Activated B cell treated with CpG ODN at 0.5 μM for 24 hours (primary cell): ENCODE data around the gene STAT4. TPM values are rescaled to one million over a fixed set of nuclear protein-coding genes. Genes with fewer than 3 reads are reported as not detected.

ENCODE experiments used
- ATAC-seq: fragments of 200-7000 bp; cut with Tn5 transposase; one replicate; pipeline ENCODE4 v1.10.0; 2021; ENCODE audit warnings: low read depth, mild to moderate bottlenecking, moderate library complexity
- CTCF ChIA-PET: fragments of 350-600 bp; sonication (Branson Sonifier 250); formaldehyde crosslinking; loops from one replicate; lab custom pipeline; 2021; ENCODE audit warnings: antibody characterized with exemption; lab: Charles Lee
- POLR2A ChIA-PET: fragments of 350-600 bp; sonication (Branson Sonifier 250); formaldehyde crosslinking; loops from one replicate; lab custom pipeline; 2021; ENCODE audit warnings: antibody characterized with exemption; lab: Charles Lee
- DNase-seq: peaks from one replicate; pipeline ENCODE4 v3.0.0; 2022
- H3K27ac Mint-ChIP-seq: one replicate; pipeline ENCODE4 v1.8.0; 2020; ENCODE audit warnings: mixed read lengths
- H3K27me3 Mint-ChIP-seq: one replicate; pipeline ENCODE4 v1.8.0; 2021; ENCODE audit warnings: mixed read lengths
- H3K36me3 Mint-ChIP-seq: one replicate; pipeline ENCODE4 v1.8.0; 2021; ENCODE audit warnings: low read depth, mixed read lengths
- H3K4me1 Mint-ChIP-seq: one replicate; pipeline ENCODE4 v1.8.0; 2021; ENCODE audit warnings: mixed read lengths
- H3K4me3 Mint-ChIP-seq: one replicate; pipeline ENCODE4 v1.8.0; 2020; ENCODE audit warnings: mild to moderate bottlenecking, mixed read lengths
- H3K9me3 Mint-ChIP-seq: one replicate; pipeline ENCODE4 v1.8.0; 2020; ENCODE audit warnings: mixed read lengths
- intact Hi-C: fragments of 100-400 bp; cut with micrococcal nuclease; formaldehyde crosslinking; loops from one replicate; pipeline ENCODE4 v1.15.1; 2024
- total RNA-seq: library from RNA; stranded (reverse); gene quantifications from 2 replicates; pipeline ENCODE4 v1.2.3, GENCODE V29; 2022
- TF ChIP-seq, protein P1 (sequence below): fragments of 200-600 bp; IDR thresholded peaks from one replicate; pipeline ENCODE4 v1.8.0; 2022; ENCODE audit warnings: antibody characterized with exemption, mild to moderate bottlenecking

The STAT4 gene
- total RNA-seq, 1 donor from 2014 or later: 16.5 TPM

DNA sequence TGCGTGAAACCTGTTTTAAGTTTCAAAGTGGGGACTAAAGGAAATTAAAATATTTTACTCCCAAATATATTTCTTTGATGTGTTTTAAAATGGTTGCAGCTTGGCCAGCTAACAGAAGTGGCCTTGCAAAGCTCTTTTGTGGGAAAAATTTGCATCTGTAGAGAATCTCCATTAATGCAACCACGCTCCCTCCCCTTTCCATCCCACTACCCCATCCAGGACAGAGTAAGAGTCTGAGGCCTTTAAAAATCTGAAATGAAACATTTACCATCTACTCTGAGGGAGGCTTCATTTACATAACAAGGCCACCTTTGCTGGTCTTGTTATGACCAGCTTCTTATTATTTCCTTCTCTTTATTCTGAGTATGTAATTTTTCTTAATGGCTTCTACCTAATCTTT lies 63.5 kb downstream of the STAT4 start:
- no peak overlapping the region for H3K4me3 Mint-ChIP-seq
- ChIA-PET POLR2A (no interaction called here), CTCF (no interaction called here)
- H3K4me1 Mint-ChIP-seq: no peaks in the 10 kb centered on the region
- H3K27ac Mint-ChIP-seq: no peak overlapping the region
- DNase-seq (no peak), ATAC-seq (no peak)
- intact Hi-C loops: no loop called here
- TF ChIP-seq, protein P1, sequence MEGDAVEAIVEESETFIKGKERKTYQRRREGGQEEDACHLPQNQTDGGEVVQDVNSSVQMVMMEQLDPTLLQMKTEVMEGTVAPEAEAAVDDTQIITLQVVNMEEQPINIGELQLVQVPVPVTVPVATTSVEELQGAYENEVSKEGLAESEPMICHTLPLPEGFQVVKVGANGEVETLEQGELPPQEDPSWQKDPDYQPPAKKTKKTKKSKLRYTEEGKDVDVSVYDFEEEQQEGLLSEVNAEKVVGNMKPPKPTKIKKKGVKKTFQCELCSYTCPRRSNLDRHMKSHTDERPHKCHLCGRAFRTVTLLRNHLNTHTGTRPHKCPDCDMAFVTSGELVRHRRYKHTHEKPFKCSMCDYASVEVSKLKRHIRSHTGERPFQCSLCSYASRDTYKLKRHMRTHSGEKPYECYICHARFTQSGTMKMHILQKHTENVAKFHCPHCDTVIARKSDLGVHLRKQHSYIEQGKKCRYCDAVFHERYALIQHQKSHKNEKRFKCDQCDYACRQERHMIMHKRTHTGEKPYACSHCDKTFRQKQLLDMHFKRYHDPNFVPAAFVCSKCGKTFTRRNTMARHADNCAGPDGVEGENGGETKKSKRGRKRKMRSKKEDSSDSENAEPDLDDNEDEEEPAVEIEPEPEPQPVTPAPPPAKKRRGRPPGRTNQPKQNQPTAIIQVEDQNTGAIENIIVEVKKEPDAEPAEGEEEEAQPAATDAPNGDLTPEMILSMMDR: no peak
- H3K36me3 Mint-ChIP-seq: no peaks in the 10 kb centered on the region
- H3K27me3 Mint-ChIP-seq: peaks cover 10% of the 10 kb centered on the region
- peaks cover 4% of the 10 kb centered on the region for H3K9me3 Mint-ChIP-seq

DNA sequence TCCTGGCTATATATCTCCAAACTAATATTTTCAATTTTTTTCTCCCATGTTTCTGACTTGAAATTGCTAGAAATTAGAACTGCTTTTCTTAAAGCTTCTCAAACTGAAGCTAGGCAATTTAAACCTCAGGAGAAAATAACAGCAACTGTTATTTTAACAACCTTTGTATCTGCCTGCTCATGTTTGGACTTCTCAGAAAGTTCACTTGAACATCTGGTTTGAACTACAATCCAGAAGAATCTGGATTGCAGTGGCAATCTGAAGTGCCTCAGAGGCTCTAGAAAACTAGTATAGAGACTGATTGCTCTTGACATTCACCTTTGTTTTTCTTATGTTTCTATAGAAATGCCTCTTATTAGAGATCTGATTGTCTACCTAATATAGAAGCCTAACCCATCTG lies 64.1 kb downstream of the STAT4 start:
- Mint-ChIP-seq H3K27ac (no peak overlapping the region), H3K36me3 (no peaks in the 10 kb centered on the region), H3K4me1 (no peaks in the 10 kb centered on the region), H3K4me3 (no peak overlapping the region), H3K9me3 (peaks cover 4% of the 10 kb centered on the region), H3K27me3 (peaks cover 10% of the 10 kb centered on the region)
- TF ChIP-seq, protein P1: no peak
- no peak for ATAC-seq
- intact Hi-C loops: no loop called here
- POLR2A ChIA-PET: no interaction called here
- DNase-seq: no peak
- CTCF ChIA-PET: no interaction called here

DNA sequence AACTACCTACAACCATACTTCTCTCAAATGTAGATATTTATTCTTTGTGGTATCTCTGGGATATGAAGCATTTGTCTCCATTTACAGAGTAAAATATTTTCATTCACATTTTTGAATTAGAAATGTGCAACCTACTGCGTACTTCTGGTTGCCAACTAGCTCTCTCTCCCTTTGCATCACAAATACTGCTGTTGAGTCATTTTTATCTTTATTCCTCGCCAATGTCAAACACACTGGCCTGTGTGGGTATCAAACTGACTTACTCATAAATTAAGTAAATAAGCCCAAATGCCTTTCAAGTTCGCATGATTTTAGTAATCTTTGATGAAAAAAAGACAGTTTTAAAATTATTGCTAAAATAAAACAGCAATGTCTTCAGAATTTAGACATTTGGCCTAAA lies 67.3 kb downstream of the STAT4 start:
- Mint-ChIP-seq H3K27ac (no peak overlapping the region), H3K4me3 (no peak overlapping the region), H3K36me3 (no peaks in the 10 kb centered on the region), H3K9me3 (peaks cover 7% of the 10 kb centered on the region), H3K4me1 (no peaks in the 10 kb centered on the region), H3K27me3 (peaks cover 11% of the 10 kb centered on the region)
- TF ChIP-seq, protein P1: no peak
- intact Hi-C loops: no loop called here
- ChIA-PET POLR2A (no interaction called here), CTCF (no interaction called here)
- no peak for DNase-seq
- no peak for ATAC-seq

DNA sequence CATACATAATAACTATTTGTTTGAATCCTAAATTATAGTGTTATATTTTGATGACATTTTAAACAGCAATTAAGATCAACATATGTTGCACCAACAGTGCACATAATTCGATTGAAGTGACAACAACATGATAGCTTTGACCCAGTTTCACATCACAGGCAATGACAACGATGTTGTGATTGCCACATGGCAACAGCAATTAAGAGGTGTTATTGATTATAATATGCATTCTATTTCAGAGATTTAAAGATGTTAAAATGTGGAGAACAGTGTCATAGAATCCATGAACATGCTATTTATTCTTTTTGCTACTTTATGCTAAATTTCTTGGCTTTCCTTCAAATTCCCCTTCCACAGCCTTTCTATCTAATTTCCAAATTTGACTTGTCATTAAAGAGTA lies 68.5 kb downstream of the STAT4 start:
- H3K27me3 Mint-ChIP-seq: peaks cover 11% of the 10 kb centered on the region
- intact Hi-C loops: no loop called here
- H3K27ac Mint-ChIP-seq: no peak overlapping the region
- no peak for ATAC-seq
- no peak for DNase-seq
- CTCF ChIA-PET: no interaction called here
- no peak overlapping the region for H3K4me3 Mint-ChIP-seq
- peaks cover 7% of the 10 kb centered on the region for H3K9me3 Mint-ChIP-seq
- POLR2A ChIA-PET: no interaction called here
- no peaks in the 10 kb centered on the region for H3K36me3 Mint-ChIP-seq
- TF ChIP-seq, protein P1: no peak
- peaks cover 2% of the 10 kb centered on the region for H3K4me1 Mint-ChIP-seq

DNA sequence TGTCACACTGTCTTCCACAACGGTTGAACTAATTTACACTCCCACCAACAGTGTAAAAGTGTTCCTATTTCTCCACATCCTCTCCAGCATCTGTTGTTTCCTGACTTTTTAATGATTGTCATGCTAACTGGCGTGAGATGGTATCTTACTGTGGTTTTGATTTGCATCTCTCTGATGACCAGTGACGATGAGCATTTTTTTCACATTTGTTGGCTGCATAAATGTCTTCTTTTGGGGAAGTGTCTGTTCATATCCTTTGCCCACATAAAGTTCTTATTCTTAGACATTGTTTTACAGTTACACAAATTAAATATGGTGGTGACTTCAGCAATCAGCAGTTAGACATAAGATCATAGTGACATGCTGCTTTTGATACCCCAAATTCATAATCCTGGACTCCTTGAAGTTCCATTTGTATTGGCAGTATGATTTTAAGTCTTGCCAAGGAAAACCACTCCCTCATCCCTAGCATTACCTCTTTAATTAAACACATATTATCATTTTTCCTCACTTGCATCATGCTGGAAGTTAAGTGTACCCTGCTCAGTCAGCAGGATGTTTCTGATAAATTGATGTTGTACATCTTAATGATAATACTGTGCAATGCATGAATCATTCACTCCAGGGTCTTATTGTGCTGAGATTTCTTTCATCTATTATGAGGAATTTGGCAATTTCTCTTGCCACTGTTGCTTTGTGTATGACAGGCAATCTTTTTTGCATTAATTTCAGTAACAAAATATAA lies 69.2 kb downstream of the STAT4 start:
- ATAC-seq: no peak
- Mint-ChIP-seq H3K9me3 (peaks cover 6% of the 10 kb centered on the region), H3K27me3 (peaks cover 11% of the 10 kb centered on the region), H3K36me3 (no peaks in the 10 kb centered on the region), H3K4me1 (peaks cover 2% of the 10 kb centered on the region), H3K4me3 (no peak overlapping the region), H3K27ac (no peak overlapping the region)
- CTCF ChIA-PET: no interaction called here
- no peak for DNase-seq
- POLR2A ChIA-PET: no interaction called here
- intact Hi-C loops: no loop called here
- TF ChIP-seq, protein P1: no peak
